ENCODE measurements around the gene PIH1D1. TPM values are rescaled to one million over a fixed set of nuclear protein-coding genes. Genes with fewer than 3 reads are reported as not detected.

PIH1D1 gene
- polyA plus RNA-seq, 1 donor from 2014 or later, result 145 TPM

GRCh38 chr19:49489601-49490167 is 38.1 kb upstream of the PIH1D1 start:
- TF ChIP-seq CTCF (IDR thresholded peaks at IDR 0.05; ENCODE audit: poor library complexity, severe bottlenecking), result no peak
- no peak for TF ChIP-seq RAD21 (conservative IDR thresholded peaks at IDR 0.05)
- TF ChIP-seq SMC3 (conservative IDR thresholded peaks at IDR 0.05; ENCODE audit: poor library complexity), result no peak
- TF ChIP-seq TAF1 (IDR thresholded peaks at IDR 0.05; ENCODE audit: low read depth), result no peak
- no peak for TF ChIP-seq EP300 (conservative IDR thresholded peaks at IDR 0.05; ENCODE audit: poor library complexity, severe bottlenecking)
- no peak for TF ChIP-seq EZH2 (IDR thresholded peaks at IDR 0.05; ENCODE audit: borderline replicate concordance, insufficient read depth, low read length, poor library complexity, severe bottlenecking)
- no peak for TF ChIP-seq POLR2AphosphoS5 (IDR thresholded peaks at IDR 0.05)
- TF ChIP-seq REST (IDR thresholded peaks at IDR 0.05; ENCODE audit: borderline replicate concordance), result no peak
- TF ChIP-seq MXI1 (conservative IDR thresholded peaks at IDR 0.05; ENCODE audit: poor library complexity, severe bottlenecking), result no peak
- H3K27ac ChIP-seq (ENCODE audit: low read length), result no peak overlapping the region
- no peaks in the 10 kb centered on the region for H3K9me3 ChIP-seq (ENCODE audit: low read length)
- no peaks in the 10 kb centered on the region for H3F3A ChIP-seq (ENCODE audit: insufficient read depth, low read length, poor library complexity, severe bottlenecking)
- no peaks in the 10 kb centered on the region for H3K27me3 ChIP-seq (ENCODE audit: insufficient read depth, low read depth, low read length)
- H3K36me3 ChIP-seq (ENCODE audit: insufficient read depth, low read length), result no peaks in the 10 kb centered on the region
- no peaks in the 10 kb centered on the region for H3K9me2 ChIP-seq (ENCODE audit: insufficient read depth, low read length)
- H3K4me2 ChIP-seq (ENCODE audit: low read length), result no peak overlapping the region
- peak overlapping the region; percentile 97 for H3K4me3 ChIP-seq (ENCODE audit: low read length)
- peaks cover 11% of the 10 kb centered on the region for H4K20me1 ChIP-seq (ENCODE audit: insufficient read depth)
- H2AFZ ChIP-seq (ENCODE audit: low read depth, low read length), result no peak overlapping the region
- H3K79me2 ChIP-seq (replicated peaks; ENCODE audit: insufficient read depth, low read length), result peaks cover 28% of the 10 kb centered on the region
- peak overlapping the region; percentile 99 for H3K9ac ChIP-seq (ENCODE audit: low read length)

GRCh38 chr19:49488863-49489537 is 37.4 kb upstream of the PIH1D1 start:
- Histone ChIP-seq H3K27ac (ENCODE audit: low read length) (peak overlapping the region; percentile 95), H3F3A (ENCODE audit: insufficient read depth, low read length, poor library complexity, severe bottlenecking) (no peaks in the 10 kb centered on the region), H3K4me3 (ENCODE audit: low read length) (peak overlapping the region; percentile 97), H3K9me3 (ENCODE audit: low read length) (no peaks in the 10 kb centered on the region), H3K9ac (ENCODE audit: low read length) (peak overlapping the region; percentile 99), H4K20me1 (ENCODE audit: insufficient read depth) (peaks cover 11% of the 10 kb centered on the region), H3K4me2 (ENCODE audit: low read length) (peak overlapping the region; percentile 83), H3K79me2 (replicated peaks; ENCODE audit: insufficient read depth, low read length) (peaks cover 28% of the 10 kb centered on the region), H3K36me3 (ENCODE audit: insufficient read depth, low read length) (no peaks in the 10 kb centered on the region), H3K9me2 (ENCODE audit: insufficient read depth, low read length) (no peaks in the 10 kb centered on the region), H3K27me3 (ENCODE audit: insufficient read depth, low read depth, low read length) (no peaks in the 10 kb centered on the region), H2AFZ (ENCODE audit: low read depth, low read length) (no peak overlapping the region)
- TF ChIP-seq MXI1 (conservative IDR thresholded peaks at IDR 0.05; ENCODE audit: poor library complexity, severe bottlenecking), result no peak
- TF ChIP-seq RAD21 (conservative IDR thresholded peaks at IDR 0.05), result no peak
- no peak for TF ChIP-seq EP300 (conservative IDR thresholded peaks at IDR 0.05; ENCODE audit: poor library complexity, severe bottlenecking)
- TF ChIP-seq REST (IDR thresholded peaks at IDR 0.05; ENCODE audit: borderline replicate concordance), result no peak
- no peak for TF ChIP-seq EZH2 (IDR thresholded peaks at IDR 0.05; ENCODE audit: borderline replicate concordance, insufficient read depth, low read length, poor library complexity, severe bottlenecking)
- TF ChIP-seq SMC3 (conservative IDR thresholded peaks at IDR 0.05; ENCODE audit: poor library complexity), result no peak
- no peak for TF ChIP-seq CTCF (IDR thresholded peaks at IDR 0.05; ENCODE audit: poor library complexity, severe bottlenecking)
- TF ChIP-seq TAF1 (IDR thresholded peaks at IDR 0.05; ENCODE audit: low read depth), result no peak
- no peak for TF ChIP-seq POLR2AphosphoS5 (IDR thresholded peaks at IDR 0.05)
